HCT116 (cell line): ENCODE results near the gene ZNF507. TPM values are rescaled to one million over a fixed set of nuclear protein-coding genes. Genes with fewer than 3 reads are reported as not detected.

Source experiments
- ATAC-seq: fragments of 200-7000 bp; cut with Tn5 transposase; 2 replicates; pipeline ENCODE4 v1.9.1; 2020; ENCODE audit warnings: mild to moderate bottlenecking, moderate library complexity
- BruUV-seq: library from RNA; stranded (reverse); fragments of 400-500 nt; replicated peaks from 2 replicates; lab custom pipeline; 2021; lab: Mats Ljungman, UMichigan
- CTCF ChIA-PET: fragments of 300-600 bp; sonication (Branson Sonifier 250); formaldehyde crosslinking; loops from one replicate; lab custom pipeline; 2021; ENCODE audit warnings: antibody characterized with exemption; lab: Charles Lee
- POLR2A ChIA-PET: fragments of 300-600, 350-600 bp; sonication (Branson Sonifier 250); formaldehyde crosslinking; loops from one replicate; lab custom pipeline; 2021; ENCODE audit warnings: antibody characterized with exemption; lab: Charles Lee
- RAD21 ChIA-PET, 2 experiments: fragments of 300-600 bp; sonication (Branson Sonifier 250); formaldehyde crosslinking; loops; one replicate each; lab custom pipeline; 2023; ENCODE audit warnings: low total read pairs in 2 of 2; ENCODE audit not compliant: uncharacterized antibody in 2 of 2, unreplicated experiment in 2 of 2, low non-redundant PET in 1 of 2; lab: Charles Lee
- DNase-seq: peaks from one replicate; pipeline ENCODE4 v3.0.0-alpha.2; 2010; ENCODE audit warnings: low read depth, low spot score
- H2AFZ ChIP-seq: fragments of 200-600 bp; shearing (Covaris generic), sonication (generic); 2 replicates; pipeline ENCODE4 v1.6.1; 2017; ENCODE audit warnings: low read depth, mixed run types, mixed read lengths, antibody characterized with exemption, low read length; ENCODE audit not compliant: poor library complexity, severe bottlenecking
- H3K27ac ChIP-seq: 2 replicates; pipeline ENCODE4 v1.5.1; 2012; ENCODE audit warnings: low read depth, low read length
- H3K27me3 ChIP-seq: fragments of 200-600 bp; sonication (generic); 2 replicates; pipeline ENCODE4 v1.6.1; 2016; ENCODE audit warnings: mixed run types, low read length, mixed read lengths; ENCODE audit not compliant: insufficient read depth
- H3K36me3 ChIP-seq, 2 experiments: fragments of 200-500 bp in 1 of 2; fragments of 200-600 bp in 1 of 2; sonication (Bioruptor generic) in 1 of 2; sonication (generic) in 1 of 2; 2 replicates each; pipeline versions ENCODE4 v1.5.1 to v1.6.1; 2014 to 2016; ENCODE audit warnings: low read length in 2 of 2, inconsistent platforms in 1 of 2, mixed read lengths in 1 of 2, mixed run types in 1 of 2; ENCODE audit not compliant: insufficient read depth in 2 of 2, control insufficient read depth in 1 of 2
- H3K4me1 ChIP-seq, 2 experiments: fragments of 200-600 bp in 1 of 2; sonication (generic) in 1 of 2; 2 replicates each; pipeline versions ENCODE4 v1.5.1 to v1.6.1; 2012 to 2017; ENCODE audit warnings: low read length in 2 of 2, inconsistent platforms in 1 of 2, mild to moderate bottlenecking in 1 of 2, mixed read lengths in 1 of 2, mixed run types in 1 of 2, moderate library complexity in 1 of 2; ENCODE audit not compliant: insufficient read depth in 2 of 2, control insufficient read depth in 1 of 2
- H3K4me2 ChIP-seq: fragments of 200-600 bp; sonication (generic); 2 replicates; pipeline ENCODE4 v1.6.1; 2017; ENCODE audit warnings: mixed run types, low read length, mixed read lengths
- H3K4me3 ChIP-seq, 2 experiments: fragments of 200-600 bp in 1 of 2; sonication (generic) in 1 of 2; replicated peaks in 1 of 2; 2 replicates each; pipeline ENCODE4 v1.5.1; 2011 to 2016; ENCODE audit warnings: low read length in 2 of 2, control low read depth in 1 of 2, low read depth in 1 of 2, mild to moderate bottlenecking in 1 of 2, mixed read lengths in 1 of 2, mixed run types in 1 of 2
- H3K79me2 ChIP-seq: fragments of 200-600 bp; sonication (generic); 2 replicates; pipeline ENCODE4 v1.6.1; 2017; ENCODE audit warnings: mild to moderate bottlenecking, mixed run types, low read length, moderate library complexity, mixed read lengths; ENCODE audit not compliant: insufficient read depth
- H3K9ac ChIP-seq: fragments of 200-600 bp; sonication (generic); 2 replicates; pipeline ENCODE4 v1.6.1; 2016; ENCODE audit warnings: low read length, mixed read lengths
- H3K9me2 ChIP-seq: fragments of 200-600 bp; sonication (generic), shearing (Covaris generic); 2 replicates; pipeline ENCODE4 v1.6.1; 2017; ENCODE audit warnings: mixed run types, mild to moderate bottlenecking, moderate library complexity; ENCODE audit not compliant: insufficient read depth
- H3K9me3 ChIP-seq, 2 experiments: fragments of 200-500 bp in 1 of 2; fragments of 200-600 bp in 1 of 2; sonication (Bioruptor generic) in 1 of 2; sonication (generic) in 1 of 2; 2 replicates each; pipeline ENCODE4 v1.6.1; 2014 to 2017; ENCODE audit warnings: low read length in 2 of 2, mixed read lengths in 2 of 2, inconsistent platforms in 1 of 2, low read depth in 1 of 2, mild to moderate bottlenecking in 1 of 2, mixed run types in 1 of 2, moderate library complexity in 1 of 2; ENCODE audit not compliant: control insufficient read depth in 1 of 2, insufficient read depth in 1 of 2
- H4K20me1 ChIP-seq: fragments of 200-600 bp; sonication (generic), shearing (Covaris generic); 2 replicates; pipeline ENCODE4 v1.6.1; 2017; ENCODE audit warnings: mixed run types, mild to moderate bottlenecking, moderate library complexity; ENCODE audit not compliant: insufficient read depth
- CBX3 ChIP-seq: IDR thresholded peaks from 2 replicates; pipeline ENCODE4 v1.6.1; 2012; ENCODE audit warnings: low read depth
- EGR1 ChIP-seq: IDR thresholded peaks from 2 replicates; pipeline ENCODE4 v1.6.1; 2012; ENCODE audit warnings: low read depth
- ELF1 ChIP-seq: IDR thresholded peaks from 2 replicates; pipeline ENCODE4 v1.6.1; 2012; ENCODE audit warnings: low read depth, borderline replicate concordance
- EZH2 ChIP-seq: fragments of 200-600 bp; sonication (generic); IDR thresholded peaks from 2 replicates; pipeline ENCODE4 v1.6.1; 2017; ENCODE audit warnings: antibody characterized with exemption, mixed run types
- MAX ChIP-seq: IDR thresholded peaks from 2 replicates; pipeline ENCODE4 v1.6.1; 2012
- POLR2A ChIP-seq: IDR thresholded peaks from 2 replicates; pipeline ENCODE4 v1.7.0; 2011; ENCODE audit warnings: borderline replicate concordance; ENCODE audit not compliant: insufficient read depth, insufficient read length; ENCODE audit errors: extremely low read depth
- RAD21 ChIP-seq: IDR thresholded peaks from 2 replicates; pipeline ENCODE4 v1.6.1; 2012; ENCODE audit warnings: low read depth, mild to moderate bottlenecking
- REST ChIP-seq: IDR thresholded peaks from 2 replicates; pipeline ENCODE4 v1.6.1; 2012; ENCODE audit warnings: low read depth
- SIN3A ChIP-seq: IDR thresholded peaks from 2 replicates; pipeline ENCODE4 v1.6.1; 2012; ENCODE audit warnings: low read depth
- SP1 ChIP-seq: IDR thresholded peaks from 2 replicates; pipeline ENCODE4 v1.6.1; 2012; ENCODE audit warnings: low read depth
- TCF7L2 ChIP-seq: IDR thresholded peaks from 2 replicates; pipeline ENCODE4 v1.7.0; 2011; ENCODE audit warnings: borderline replicate concordance, inconsistent platforms; ENCODE audit not compliant: insufficient read depth, insufficient read length; ENCODE audit errors: extremely low read depth
- YY1 ChIP-seq: IDR thresholded peaks from 2 replicates; pipeline ENCODE4 v1.6.1; 2011; ENCODE audit warnings: low read length, low read depth, moderate library complexity, mild to moderate bottlenecking; ENCODE audit not compliant: insufficient replicate concordance; ENCODE audit errors: extremely low read depth
- ZBTB33 ChIP-seq: IDR thresholded peaks from 2 replicates; pipeline ENCODE4 v1.6.1; 2011; ENCODE audit warnings: mild to moderate bottlenecking, low read length, moderate library complexity; ENCODE audit not compliant: insufficient replicate concordance; ENCODE audit errors: extremely low read depth
- ZNF274 ChIP-seq: fragments of 200-500 bp; sonication (Bioruptor generic); IDR thresholded peaks from 2 replicates; pipeline ENCODE4 v1.6.1; 2014; ENCODE audit warnings: mild to moderate bottlenecking, low read depth, low read length, inconsistent platforms
- intact Hi-C: fragments of 100-400 bp; cut with micrococcal nuclease; formaldehyde crosslinking; loops from 2 replicates; pipeline ENCODE4 v1.10.0; 2022
- total RNA-seq: library from RNA; stranded (reverse); gene quantifications from one replicate; pipeline ENCODE4 v1.2.1, GENCODE V29; 2021; ENCODE audit not compliant: unreplicated experiment

Gene ZNF507
- total RNA-seq, 1 experiment from 2014 or later: 27.4 TPM

GRCh38 chr19:32361574-32362317, 16.3 kb downstream of the ZNF507 start:
- ChIA-PET POLR2A (no interaction called here), RAD21 (no interaction called here), CTCF (no interaction called here)
- peaks cover 75% of the 10 kb centered on the region for H3K79me2 ChIP-seq
- no peaks in the 10 kb centered on the region for H3K9me3 ChIP-seq
- TF ChIP-seq ELF1 (no peak), SP1 (no peak), YY1 (no peak), POLR2A (no peak), TCF7L2 (no peak), SIN3A (no peak), ZNF274 (no peak)
- H3K9me2 ChIP-seq: no peaks in the 10 kb centered on the region
- H3K27ac ChIP-seq: no peak overlapping the region
- DNase-seq (no peak), ATAC-seq (no peak)
- H3K4me1 ChIP-seq: no peaks in the 10 kb centered on the region
- H3K4me3 ChIP-seq: no peak overlapping the region
- H3K9ac ChIP-seq: no peak overlapping the region
- peaks cover 7% of the 10 kb centered on the region; the same call in 1 of the 2 replicates for H4K20me1 ChIP-seq
- intact Hi-C loops: no loop called here
- no peaks in the 10 kb centered on the region for H3K27me3 ChIP-seq
- H2AFZ ChIP-seq: no peak overlapping the region
- no TSS peak for BruUV-seq
- peaks cover 37 to 43% of the 10 kb centered on the region in 2 experiments; a peak in 3 of 4 replicates for H3K36me3 ChIP-seq
- no peak overlapping the region for H3K4me2 ChIP-seq

- Histone ChIP-seq H3K36me3 (peaks cover 37 to 40% of the 10 kb centered on the region in 2 experiments; a peak in 3 of 4 replicates), H3K4me3 (no peak overlapping the region), H3K4me2 (no peak overlapping the region), H3K9ac (no peak overlapping the region), H3K9me2 (no peaks in the 10 kb centered on the region)
- no peak for DNase-seq
- intact Hi-C loops: no loop called here
- TF ChIP-seq CBX3: no peak
- TF ChIP-seq REST: no peak
- TF ChIP-seq EZH2: no peak
- no peak for TF ChIP-seq YY1
- TF ChIP-seq MAX: no peak
- no peak for TF ChIP-seq RAD21
- no peak for TF ChIP-seq ELF1
- no peak for TF ChIP-seq POLR2A
- TF ChIP-seq ZBTB33: no peak
- no peak for TF ChIP-seq EGR1
- TF ChIP-seq, all 23 proteins: peak for 0
- no peak for ATAC-seq
- Histone ChIP-seq H3K9me3 (no peaks in the 10 kb centered on the region), H2AFZ (no peak overlapping the region), H4K20me1 (peaks cover 7% of the 10 kb centered on the region; the same call in 1 of the 2 replicates), H3K4me1 (no peaks in the 10 kb centered on the region), H3K27me3 (no peaks in the 10 kb centered on the region), H3K27ac (no peak overlapping the region), H3K79me2 (peaks cover 81% of the 10 kb centered on the region)
- no TSS peak for BruUV-seq
- ChIA-PET CTCF (no interaction called here), RAD21 (no interaction called here), POLR2A (no interaction called here)
Observed at GRCh38 chr19:32362318-32362691, 16.9 kb downstream of the ZNF507 start.
